Neuron (in vitro differentiated cells): Measurements from ENCODE around the gene HOXD4.

Experiments
- H2AFZ ChIP-seq: one replicate; pipeline ENCODE4 v1.6.1; 2013; ENCODE audit warnings: low read depth, mild to moderate bottlenecking, inconsistent platforms, low read length, moderate library complexity
- H3K27me3 ChIP-seq: one replicate; pipeline ENCODE4 v1.6.1; 2013; ENCODE audit warnings: low read length; ENCODE audit not compliant: insufficient read depth
- H3K36me3 ChIP-seq: one replicate; pipeline ENCODE4 v1.6.1; 2013; ENCODE audit warnings: low read length; ENCODE audit not compliant: insufficient read depth
- H3K4me1 ChIP-seq: one replicate; pipeline ENCODE4 v1.6.1; 2013; ENCODE audit warnings: low read length; ENCODE audit not compliant: insufficient read depth
- H3K4me3 ChIP-seq: 2 replicates; pipeline ENCODE4 v1.5.1; 2013; ENCODE audit warnings: mild to moderate bottlenecking, low read length, moderate library complexity
- H3K9me3 ChIP-seq: one replicate; pipeline ENCODE4 v1.6.1; 2013; ENCODE audit warnings: low read length

The HOXD4 gene

GRCh38 chr2:176109946-176110345, 41.4 kb upstream of the HOXD4 start:
- Histone ChIP-seq H2AFZ (no peak overlapping the region), H3K9me3 (no peaks in the 10 kb centered on the region), H3K4me3 (no peak overlapping the region), H3K4me1 (no peaks in the 10 kb centered on the region), H3K36me3 (no peaks in the 10 kb centered on the region), H3K27me3 (peaks cover 98% of the 10 kb centered on the region)

- Histone ChIP-seq H2AFZ (no peak overlapping the region), H3K4me1 (no peaks in the 10 kb centered on the region), H3K27me3 (peaks cover 98% of the 10 kb centered on the region), H3K9me3 (no peaks in the 10 kb centered on the region), H3K36me3 (no peaks in the 10 kb centered on the region), H3K4me3 (no peak overlapping the region)
Observed at GRCh38 chr2:176110415-176111308, 40.7 kb upstream of the HOXD4 start.

- H3K9me3 ChIP-seq, result no peaks in the 10 kb centered on the region
- H2AFZ ChIP-seq, result no peak overlapping the region
- H3K36me3 ChIP-seq, result no peaks in the 10 kb centered on the region
- no peaks in the 10 kb centered on the region for H3K4me1 ChIP-seq
- no peak overlapping the region for H3K4me3 ChIP-seq
- H3K27me3 ChIP-seq, result peaks cover 98% of the 10 kb centered on the region
Observed at GRCh38 chr2:176111309-176111663, 40.1 kb upstream of the HOXD4 start.

- Histone ChIP-seq H3K9me3 (peaks cover 5% of the 10 kb centered on the region), H3K27me3 (peaks cover 98% of the 10 kb centered on the region), H3K36me3 (no peaks in the 10 kb centered on the region), H3K4me3 (no peak overlapping the region), H2AFZ (no peak overlapping the region), H3K4me1 (no peaks in the 10 kb centered on the region)
Observed at GRCh38 chr2:176111846-176112374, 39.4 kb upstream of the HOXD4 start.

- no peaks in the 10 kb centered on the region for H3K36me3 ChIP-seq
- no peak overlapping the region for H2AFZ ChIP-seq
- peaks cover 10% of the 10 kb centered on the region for H3K9me3 ChIP-seq
- no peaks in the 10 kb centered on the region for H3K4me1 ChIP-seq
- peaks cover 99% of the 10 kb centered on the region for H3K27me3 ChIP-seq
- H3K4me3 ChIP-seq, result no peak overlapping the region
Observed at GRCh38 chr2:176112375-176113302, 38.7 kb upstream of the HOXD4 start.

- no peaks in the 10 kb centered on the region for H3K36me3 ChIP-seq
- no peak overlapping the region for H3K4me3 ChIP-seq
- H2AFZ ChIP-seq, result no peak overlapping the region
- peaks cover 99% of the 10 kb centered on the region for H3K27me3 ChIP-seq
- H3K4me1 ChIP-seq, result no peaks in the 10 kb centered on the region
- peaks cover 12% of the 10 kb centered on the region for H3K9me3 ChIP-seq
Observed at GRCh38 chr2:176114120-176114929, 37.0 kb upstream of the HOXD4 start.

- Histone ChIP-seq H3K9me3 (peaks cover 12% of the 10 kb centered on the region), H3K4me3 (no peak overlapping the region), H3K36me3 (no peaks in the 10 kb centered on the region), H2AFZ (no peak overlapping the region), H3K4me1 (no peaks in the 10 kb centered on the region), H3K27me3 (peaks cover 99% of the 10 kb centered on the region)
Observed at GRCh38 chr2:176114930-176115625, 36.3 kb upstream of the HOXD4 start.

- Histone ChIP-seq H3K36me3 (no peaks in the 10 kb centered on the region), H3K4me3 (no peak within 1 kb of the TSS), H3K4me1 (no peaks in the 10 kb centered on the region), H3K27me3 (peaks cover 99% of the 10 kb centered on the region), H3K9me3 (peaks cover 12% of the 10 kb centered on the region), H2AFZ (no peak within 1 kb of the TSS)
Observed at GRCh38 chr2:176115883-176116813, 35.2 kb upstream of the HOXD4 start, which contains the start of gene HOXD10. TSS of gene HOXD10 (plus strand) at chr2:176116778. CDS start at chr2:176116834, 56 bp downstream.

- no peaks in the 10 kb centered on the region for H3K36me3 ChIP-seq
- peaks cover 1% of the 10 kb centered on the region for H3K4me1 ChIP-seq
- no peak overlapping the region for H3K4me3 ChIP-seq
- H3K27me3 ChIP-seq, result peaks cover 99% of the 10 kb centered on the region
- H2AFZ ChIP-seq, result no peak overlapping the region
- peaks cover 12% of the 10 kb centered on the region for H3K9me3 ChIP-seq
Observed at GRCh38 chr2:176117162-176117822, 34.1 kb upstream of the HOXD4 start.

- Histone ChIP-seq H3K36me3 (no peaks in the 10 kb centered on the region), H3K9me3 (peaks cover 12% of the 10 kb centered on the region), H2AFZ (no peak overlapping the region), H3K4me3 (no peak overlapping the region), H3K4me1 (peaks cover 7% of the 10 kb centered on the region), H3K27me3 (peaks cover 99% of the 10 kb centered on the region)
Observed at GRCh38 chr2:176117823-176118371, 33.5 kb upstream of the HOXD4 start.
